Mesendoderm (in vitro differentiated cells): ENCODE results near the gene LIFR.

Experiments
- DNase-seq: peaks from one replicate; pipeline ENCODE4 v3.0.0; 2013
- H2AK5ac ChIP-seq: 2 replicates; pipeline ENCODE4 v1.6.1; 2013; ENCODE audit warnings: low read length, inconsistent platforms
- H2BK120ac ChIP-seq: 2 replicates; pipeline ENCODE4 v1.6.1; 2013; ENCODE audit warnings: low read depth, mild to moderate bottlenecking, low read length, moderate library complexity, mixed read lengths
- H2BK15ac ChIP-seq: replicated peaks from 2 replicates; pipeline ENCODE4 v1.6.1; 2013; ENCODE audit warnings: low read depth, mild to moderate bottlenecking, moderate library complexity
- H2BK5ac ChIP-seq: 2 replicates; pipeline ENCODE4 v1.6.1; 2013; ENCODE audit warnings: low read length, inconsistent platforms
- H3K18ac ChIP-seq: 2 replicates; pipeline ENCODE4 v1.6.1; 2013; ENCODE audit warnings: mild to moderate bottlenecking, low read length, mixed read lengths
- H3K23ac ChIP-seq: one replicate; pipeline ENCODE4 v1.6.1; 2013; ENCODE audit warnings: low read length
- H3K27ac ChIP-seq: 2 replicates; pipeline ENCODE4 v1.5.1; 2013; ENCODE audit warnings: low read depth, mild to moderate bottlenecking, inconsistent platforms, low read length, moderate library complexity
- H3K27me3 ChIP-seq: 2 replicates; pipeline ENCODE4 v1.6.1; 2013; ENCODE audit warnings: low read length, control low read depth, mild to moderate bottlenecking, inconsistent platforms; ENCODE audit not compliant: insufficient read depth, poor library complexity
- H3K36me3 ChIP-seq: 2 replicates; pipeline ENCODE4 v1.6.1; 2013; ENCODE audit warnings: low read length, inconsistent platforms; ENCODE audit not compliant: control insufficient read depth, insufficient read depth
- H3K4ac ChIP-seq: one replicate; pipeline ENCODE4 v1.6.1; 2013; ENCODE audit warnings: low read depth, mild to moderate bottlenecking, low read length, moderate library complexity
- H3K4me1 ChIP-seq: 2 replicates; pipeline ENCODE4 v1.6.1; 2013; ENCODE audit warnings: low read depth, low read length, inconsistent platforms; ENCODE audit not compliant: control insufficient read depth
- H3K4me2 ChIP-seq: 2 replicates; pipeline ENCODE4 v1.6.1; 2013; ENCODE audit warnings: low read length
- H3K4me3 ChIP-seq: 2 replicates; pipeline ENCODE4 v1.5.1; 2013; ENCODE audit warnings: mild to moderate bottlenecking, low read length
- H3K56ac ChIP-seq: one replicate; pipeline ENCODE4 v1.6.1; 2013; ENCODE audit warnings: low read length
- H3K79me1 ChIP-seq: 2 replicates; pipeline ENCODE4 v1.6.1; 2013; ENCODE audit warnings: low read length, inconsistent platforms
- H3K79me2 ChIP-seq: 2 replicates; pipeline ENCODE4 v1.6.1; 2013; ENCODE audit warnings: mild to moderate bottlenecking, low read length; ENCODE audit not compliant: control insufficient read depth, insufficient read depth
- H3K9ac ChIP-seq: 2 replicates; pipeline ENCODE4 v1.6.1; 2013; ENCODE audit warnings: low read length, inconsistent platforms
- H4K5ac ChIP-seq: one replicate; pipeline ENCODE4 v1.6.1; 2013; ENCODE audit warnings: low read length
- H4K8ac ChIP-seq: one replicate; pipeline ENCODE4 v1.6.1; 2013; ENCODE audit warnings: low read depth, mild to moderate bottlenecking, control low read depth, low read length, moderate library complexity
- WGBS: extraction: QIAGEN DNeasy Blood & Tissue Kit; methylation state at CpG from one replicate; pipeline ENCODE4 v1.1.7; 2013; ENCODE audit warnings: low lambda C conversion rate, missing lambda C conversion rate; ENCODE audit not compliant: insufficient coverage; ENCODE audit errors: extremely low coverage; 5-methylcytosine and 5-hydroxymethylcytosine counted together

LIFR gene

GRCh38 chr5:38446029-38446522 lies 110.4 kb downstream of the LIFR start:
- H3K36me3 ChIP-seq = no peaks in the 10 kb centered on the region
- H3K4ac ChIP-seq = no peak overlapping the region
- WGBS = no CpG with 5 or more reads among the region's 21 CpGs
- H3K4me2 ChIP-seq = no peak overlapping the region
- no peak overlapping the region for H3K9ac ChIP-seq
- H3K79me2 ChIP-seq = no peaks in the 10 kb centered on the region
- H2BK15ac ChIP-seq = no peak overlapping the region
- DNase-seq = no peak
- H3K4me3 ChIP-seq = no peak overlapping the region
- H3K4me1 ChIP-seq = no peaks in the 10 kb centered on the region
- no peaks in the 10 kb centered on the region for H3K79me1 ChIP-seq
- no peak overlapping the region for H3K18ac ChIP-seq
- no peak overlapping the region for H4K8ac ChIP-seq
- H3K27me3 ChIP-seq = no peaks in the 10 kb centered on the region
- no peak overlapping the region for H3K23ac ChIP-seq
- H3K56ac ChIP-seq = no peak overlapping the region
- H2AK5ac ChIP-seq = no peak overlapping the region
- no peak overlapping the region for H2BK5ac ChIP-seq
- no peak overlapping the region for H2BK120ac ChIP-seq
- no peak overlapping the region for H4K5ac ChIP-seq
- no peak overlapping the region for H3K27ac ChIP-seq

- H3K9ac ChIP-seq = no peak overlapping the region
- no peak overlapping the region for H4K8ac ChIP-seq
- no peaks in the 10 kb centered on the region for H3K79me2 ChIP-seq
- H2BK5ac ChIP-seq = no peak overlapping the region
- no peak overlapping the region for H3K18ac ChIP-seq
- WGBS = no CpG with 5 or more reads among the region's 24 CpGs
- no peaks in the 10 kb centered on the region for H3K79me1 ChIP-seq
- DNase-seq = no peak
- H2BK15ac ChIP-seq = no peak overlapping the region
- no peak overlapping the region for H3K56ac ChIP-seq
- no peak overlapping the region for H4K5ac ChIP-seq
- no peak overlapping the region for H3K23ac ChIP-seq
- no peak overlapping the region for H3K4me2 ChIP-seq
- H3K4ac ChIP-seq = no peak overlapping the region
- no peaks in the 10 kb centered on the region for H3K27me3 ChIP-seq
- H3K4me1 ChIP-seq = no peaks in the 10 kb centered on the region
- H2BK120ac ChIP-seq = no peak overlapping the region
- no peak overlapping the region for H2AK5ac ChIP-seq
- no peaks in the 10 kb centered on the region for H3K36me3 ChIP-seq
- H3K27ac ChIP-seq = no peak overlapping the region
- H3K4me3 ChIP-seq = no peak overlapping the region
Measured at GRCh38 chr5:38445374-38446028, 110.9 kb downstream of the LIFR start.

GRCh38 chr5:38443390-38443789 lies 113.1 kb downstream of the LIFR start:
- Histone ChIP-seq H2BK5ac (no peak overlapping the region), H3K4ac (no peak overlapping the region), H3K4me1 (no peaks in the 10 kb centered on the region), H3K9ac (no peak overlapping the region), H3K18ac (no peak overlapping the region), H3K4me2 (no peak overlapping the region), H4K5ac (no peak overlapping the region), H3K79me1 (no peaks in the 10 kb centered on the region), H3K79me2 (no peaks in the 10 kb centered on the region), H3K27me3 (no peaks in the 10 kb centered on the region), H4K8ac (no peak overlapping the region), H3K4me3 (no peak overlapping the region), H3K36me3 (no peaks in the 10 kb centered on the region), H3K27ac (no peak overlapping the region), H3K56ac (no peak overlapping the region), H3K23ac (no peak overlapping the region), H2AK5ac (no peak overlapping the region), H2BK120ac (no peak overlapping the region), H2BK15ac (no peak overlapping the region)
- no CpG with 5 or more reads among the region's 7 CpGs for WGBS
- no peak for DNase-seq

GRCh38 chr5:38442247-38442573 lies 114.2 kb downstream of the LIFR start:
- Histone ChIP-seq H3K27ac (no peak overlapping the region), H2BK15ac (no peak overlapping the region), H3K4me1 (no peaks in the 10 kb centered on the region), H3K23ac (no peak overlapping the region), H3K27me3 (no peaks in the 10 kb centered on the region), H4K5ac (no peak overlapping the region), H3K4me2 (no peak overlapping the region), H2AK5ac (no peak overlapping the region), H3K79me2 (no peaks in the 10 kb centered on the region), H4K8ac (no peak overlapping the region), H3K36me3 (no peaks in the 10 kb centered on the region), H3K4me3 (no peak overlapping the region), H2BK120ac (no peak overlapping the region), H3K79me1 (no peaks in the 10 kb centered on the region), H3K4ac (no peak overlapping the region), H3K56ac (no peak overlapping the region), H3K9ac (no peak overlapping the region), H3K18ac (no peak overlapping the region), H2BK5ac (no peak overlapping the region)
- 100% methylated on average over 2 of the region's 2 CpGs for WGBS
- no peak for DNase-seq

- Histone ChIP-seq H3K27me3 (no peaks in the 10 kb centered on the region), H3K4me1 (no peaks in the 10 kb centered on the region), H3K79me1 (no peaks in the 10 kb centered on the region), H2BK5ac (no peak overlapping the region), H3K36me3 (no peaks in the 10 kb centered on the region), H3K18ac (no peak overlapping the region), H3K79me2 (no peaks in the 10 kb centered on the region), H2AK5ac (no peak overlapping the region), H3K4me3 (no peak overlapping the region), H4K8ac (no peak overlapping the region), H3K4ac (no peak overlapping the region), H3K56ac (no peak overlapping the region), H2BK120ac (no peak overlapping the region), H3K9ac (no peak overlapping the region), H3K27ac (no peak overlapping the region), H4K5ac (no peak overlapping the region), H2BK15ac (no peak overlapping the region), H3K23ac (no peak overlapping the region), H3K4me2 (no peak overlapping the region)
- peak; percentile 96 for DNase-seq
- no CpG with 5 or more reads among the region's 9 CpGs for WGBS
Measured at GRCh38 chr5:38441453-38442246, 114.8 kb downstream of the LIFR start.
